K562 (cell line): ENCODE data around the gene ATP5MG. TPM values are rescaled to one million over a fixed set of nuclear protein-coding genes. Genes with fewer than 3 reads are reported as not detected.
A peak's percentile ranks its signal among the peaks of the same experiment; 100 is the strongest.

Experiments used
- CREM ChIP-seq: IDR thresholded peaks from 2 replicates; pipeline ENCODE4 v1.6.1; 2014; ENCODE audit warnings: antibody characterized with exemption, low read depth
- CSDE1 ChIP-seq, 2 experiments: fragments of 450-650 bp; IDR thresholded peaks; 2 replicates each; pipeline ENCODE4 v1.6.1; 2016; ENCODE audit warnings: mild to moderate bottlenecking in 1 of 2
- DACH1 ChIP-seq: fragments of 450-650 bp; IDR thresholded peaks from 2 replicates; pipeline ENCODE4 v1.6.1; 2018; ENCODE audit not compliant: partially characterized antibody
- EGR1 ChIP-seq: fragments of 450-650 bp; conservative IDR thresholded peaks from 2 replicates; pipeline ENCODE4 v1.6.1; 2017; ENCODE audit warnings: mild to moderate bottlenecking
- GTF2E2 ChIP-seq: fragments of 200-800 bp; sonication (Bioruptor generic); IDR thresholded peaks from 2 replicates; pipeline ENCODE4 v1.6.1; 2016; ENCODE audit warnings: missing genetic modification characterization, missing compliant biosample characterization
- KDM5B ChIP-seq: fragments of 200-600 bp; sonication (generic); IDR thresholded peaks from 2 replicates; pipeline ENCODE4 v1.6.1; 2012; ENCODE audit warnings: low read depth, mild to moderate bottlenecking, moderate library complexity, low read length, control low read depth, inconsistent platforms; ENCODE audit not compliant: insufficient replicate concordance
- MBD2 ChIP-seq: sonication (generic); IDR thresholded peaks from 2 replicates; pipeline ENCODE4 v1.6.1; 2016; ENCODE audit warnings: low read depth, borderline replicate concordance
- PHF20 ChIP-seq: fragments of 450-650 bp; IDR thresholded peaks from 2 replicates; pipeline ENCODE4 v1.6.1; 2018; ENCODE audit not compliant: partially characterized antibody
- PHF8 ChIP-seq: fragments of 200-600 bp; sonication (generic); IDR thresholded peaks from 2 replicates; pipeline ENCODE4 v1.6.1; 2012; ENCODE audit warnings: mixed run types, mild to moderate bottlenecking, inconsistent platforms, low read length, moderate library complexity, borderline replicate concordance
- POLR2A ChIP-seq: fragments of 450-650 bp; conservative IDR thresholded peaks from 2 replicates; pipeline ENCODE4 v1.6.1; 2016
- POLR2G ChIP-seq: fragments of 200-400 bp; formaldehyde crosslinking; IDR thresholded peaks from 2 replicates; pipeline ENCODE4 v1.6.1; 2017; ENCODE audit warnings: low read depth, mild to moderate bottlenecking, antibody characterized with exemption, low read length, moderate library complexity
- RBBP5 ChIP-seq: fragments of 200-600 bp; sonication (generic); IDR thresholded peaks from 2 replicates; pipeline ENCODE4 v1.6.1; 2012; ENCODE audit warnings: borderline replicate concordance, mild to moderate bottlenecking, low read length, control low read depth, inconsistent platforms; ENCODE audit not compliant: insufficient read depth, poor library complexity, severe bottlenecking
- SMAD3 ChIP-seq: fragments of 450-650 bp; formaldehyde crosslinking; conservative IDR thresholded peaks from 2 replicates; pipeline ENCODE4 v1.4.0; 2020; ENCODE audit warnings: mild to moderate bottlenecking
- SNIP1 ChIP-seq: fragments of 450-650 bp; IDR thresholded peaks from 2 replicates; pipeline ENCODE4 v1.7.1; 2017; ENCODE audit warnings: low read depth, mild to moderate bottlenecking
- TAF1 ChIP-seq: IDR thresholded peaks from 2 replicates; pipeline ENCODE4 v1.6.1; 2011; ENCODE audit warnings: mild to moderate bottlenecking, low read length, moderate library complexity; ENCODE audit not compliant: insufficient read depth, control insufficient read depth, severe bottlenecking; ENCODE audit errors: extremely low read depth
- ZNF217 ChIP-seq: sonication (generic); formaldehyde crosslinking; IDR thresholded peaks from 2 replicates; pipeline ENCODE4 v1.8.0; 2022; ENCODE audit warnings: mild to moderate bottlenecking, missing genetic modification reagents
- ZNF766 ChIP-seq: fragments of 200-800 bp; sonication (Bioruptor generic); conservative IDR thresholded peaks from 2 replicates; pipeline ENCODE4 v1.6.1; 2016; ENCODE audit warnings: missing genetic modification characterization, missing compliant biosample characterization
- polyA plus RNA-seq, 8 experiments: library from polyadenylated mRNA; depleted of rRNA in 4 of 8; stranded (reverse) in 5 of 8; unstranded in 3 of 8; fragments of >200 nt; fragmentation: Nextera tagmentation in 2 of 8; fragmentation: Illumina TruSeq in 1 of 8; extraction: Ambion mirVana in 2 of 8; extraction: Trizol in 1 of 8; gene quantifications; 2 replicates each; pipeline versions ENCODE4 v1.2.1 to v1.2.3, GENCODE V29; 2011 to 2014; ENCODE audit warnings: inconsistent platforms in 1 of 8, missing spikeins in 1 of 8
- total RNA-seq, 7 experiments: library from RNA; depleted of rRNA in 6 of 7; stranded (reverse); fragments of >200 nt in 6 of 7; fragmentation: Illumina TruSeq in 2 of 7; extraction: Trizol in 2 of 7; gene quantifications; 2 replicates each; pipeline versions ENCODE4 v1.2.1 to v1.2.3, GENCODE V29; 2011 to 2021; ENCODE audit warnings: low replicate concordance in 1 of 7
- TF ChIP-seq, protein P1 (sequence below): fragments of 250-450 bp; sonication (Bioruptor Pico); IDR thresholded peaks from 2 replicates; pipeline ENCODE4 v1.5.0; 2021
- TF ChIP-seq, protein P2 (sequence below): fragments of 250-450 bp; sonication (Bioruptor Pico); IDR thresholded peaks from 2 replicates; pipeline ENCODE4 v1.4.0; 2020; ENCODE audit warnings: mild to moderate bottlenecking
- TF ChIP-seq, protein P3 (sequence below): fragments of 450-650 bp; formaldehyde crosslinking; IDR thresholded peaks from 2 replicates; pipeline ENCODE4 v1.4.0; 2022; ENCODE audit warnings: missing genetic modification characterization
- TF ChIP-seq, protein P4 (sequence below): fragments of 450-650 bp; formaldehyde crosslinking; IDR thresholded peaks from 2 replicates; pipeline ENCODE4 v1.4.0; 2020; ENCODE audit warnings: mild to moderate bottlenecking
- TF ChIP-seq, protein P5 (sequence below), 2 experiments: IDR thresholded peaks; 2 replicates each; pipeline ENCODE4 v1.6.1; 2011; ENCODE audit warnings: borderline replicate concordance in 1 of 2, control low read depth in 1 of 2, low read depth in 1 of 2, low read length in 1 of 2, mild to moderate bottlenecking in 1 of 2, mixed read lengths in 1 of 2, moderate library complexity in 1 of 2; ENCODE audit not compliant: insufficient read depth in 1 of 2, insufficient read length in 1 of 2, poor library complexity in 1 of 2, severe bottlenecking in 1 of 2; ENCODE audit errors: extremely low read depth in 1 of 2

Gene ATP5MG
- total and polyA plus RNA-seq, 9 of the 15 experiments (the other 6 are each of a cell fraction or from before 2014, with no cell fraction given), result 301 to 2,138 (median 434) TPM

DNA sequence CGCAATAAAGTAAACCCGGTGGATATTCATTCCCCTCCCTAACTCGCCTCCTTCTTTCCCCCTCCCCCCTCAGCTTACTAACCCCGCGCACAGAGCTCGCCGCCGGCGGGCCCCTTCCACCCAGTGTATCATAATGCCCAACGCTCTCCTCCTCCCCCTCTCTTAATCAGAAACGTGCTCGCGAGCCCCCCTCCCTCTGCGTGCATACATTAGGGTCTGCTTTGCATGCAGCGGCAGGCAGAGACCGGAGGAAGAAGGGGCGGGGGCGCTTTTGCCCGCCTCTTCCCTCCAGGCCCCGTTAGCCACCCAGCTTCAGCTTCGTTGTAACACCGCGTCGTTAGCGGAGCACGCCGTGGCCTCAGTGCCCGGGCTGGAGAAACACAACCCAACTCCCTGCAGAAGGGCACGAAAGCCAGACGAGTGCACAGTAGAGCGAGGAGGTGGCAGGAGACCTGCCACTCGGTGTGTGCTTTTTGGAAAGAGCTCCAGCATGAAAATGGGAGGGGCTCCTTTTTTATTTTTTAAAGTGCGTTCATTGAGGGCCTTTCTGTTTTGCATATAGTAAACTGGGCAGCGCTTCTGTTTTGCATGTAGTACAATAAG, 34.0 kb downstream of the ATP5MG start (continued):
- TF ChIP-seq CREM (0 out of 2 replicates have a peak, but pooled peaks have one; percentile 56), DACH1 (no peak), PHF20 (no peak), CSDE1 (IDR thresholded peaks at IDR 0.05) (no peak), TAF1 (peak; percentile 32), ZNF766 (CRISPR knock-in tag) (no peak), RBBP5 (peak; percentile 49), POLR2G (peak; percentile 66; the same call in 1 of the 2 replicates), GTF2E2 (tag) (0 out of 2 replicates have a peak, but pooled peaks have one; percentile 14), KDM5B (peak; percentile 25), POLR2A (peak; percentile 73), ZNF217 (CRISPR knock-in tag) (no peak), PHF8 (peak; percentile 57; the same call in 1 of the 2 replicates), MBD2 (0 out of 2 replicates have a peak, but pooled peaks have one; percentile 24), EGR1 (peak; percentile 47), SMAD3 (CRISPR knock-in tag) (no peak), SNIP1 (no peak)
- TF ChIP-seq, protein P1, sequence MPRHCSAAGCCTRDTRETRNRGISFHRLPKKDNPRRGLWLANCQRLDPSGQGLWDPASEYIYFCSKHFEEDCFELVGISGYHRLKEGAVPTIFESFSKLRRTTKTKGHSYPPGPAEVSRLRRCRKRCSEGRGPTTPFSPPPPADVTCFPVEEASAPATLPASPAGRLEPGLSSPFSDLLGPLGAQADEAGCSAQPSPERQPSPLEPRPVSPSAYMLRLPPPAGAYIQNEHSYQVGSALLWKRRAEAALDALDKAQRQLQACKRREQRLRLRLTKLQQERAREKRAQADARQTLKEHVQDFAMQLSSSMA (CRISPR knock-in tag), result 0 out of 2 replicates have a peak, but pooled peaks have one; percentile 50
- TF ChIP-seq, protein P2, sequence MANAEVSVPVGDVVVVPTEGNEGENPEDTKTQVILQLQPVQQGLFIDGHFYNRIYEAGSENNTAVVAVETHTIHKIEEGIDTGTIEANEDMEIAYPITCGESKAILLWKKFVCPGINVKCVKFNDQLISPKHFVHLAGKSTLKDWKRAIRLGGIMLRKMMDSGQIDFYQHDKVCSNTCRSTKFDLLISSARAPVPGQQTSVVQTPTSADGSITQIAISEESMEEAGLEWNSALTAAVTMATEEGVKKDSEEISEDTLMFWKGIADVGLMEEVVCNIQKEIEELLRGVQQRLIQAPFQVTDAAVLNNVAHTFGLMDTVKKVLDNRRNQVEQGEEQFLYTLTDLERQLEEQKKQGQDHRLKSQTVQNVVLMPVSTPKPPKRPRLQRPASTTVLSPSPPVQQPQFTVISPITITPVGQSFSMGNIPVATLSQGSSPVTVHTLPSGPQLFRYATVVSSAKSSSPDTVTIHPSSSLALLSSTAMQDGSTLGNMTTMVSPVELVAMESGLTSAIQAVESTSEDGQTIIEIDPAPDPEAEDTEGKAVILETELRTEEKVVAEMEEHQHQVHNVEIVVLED (CRISPR knock-in tag), result no peak
- TF ChIP-seq, protein P3, sequence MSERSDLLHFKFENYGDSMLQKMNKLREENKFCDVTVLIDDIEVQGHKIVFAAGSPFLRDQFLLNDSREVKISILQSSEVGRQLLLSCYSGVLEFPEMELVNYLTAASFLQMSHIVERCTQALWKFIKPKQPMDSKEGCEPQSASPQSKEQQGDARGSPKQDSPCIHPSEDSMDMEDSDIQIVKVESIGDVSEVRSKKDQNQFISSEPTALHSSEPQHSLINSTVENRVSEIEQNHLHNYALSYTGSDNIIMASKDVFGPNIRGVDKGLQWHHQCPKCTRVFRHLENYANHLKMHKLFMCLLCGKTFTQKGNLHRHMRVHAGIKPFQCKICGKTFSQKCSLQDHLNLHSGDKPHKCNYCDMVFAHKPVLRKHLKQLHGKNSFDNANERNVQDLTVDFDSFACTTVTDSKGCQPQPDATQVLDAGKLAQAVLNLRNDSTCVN (CRISPR knock-in tag), result peak; percentile 32; the same call in 1 of the 2 replicates
- TF ChIP-seq, protein P4, sequence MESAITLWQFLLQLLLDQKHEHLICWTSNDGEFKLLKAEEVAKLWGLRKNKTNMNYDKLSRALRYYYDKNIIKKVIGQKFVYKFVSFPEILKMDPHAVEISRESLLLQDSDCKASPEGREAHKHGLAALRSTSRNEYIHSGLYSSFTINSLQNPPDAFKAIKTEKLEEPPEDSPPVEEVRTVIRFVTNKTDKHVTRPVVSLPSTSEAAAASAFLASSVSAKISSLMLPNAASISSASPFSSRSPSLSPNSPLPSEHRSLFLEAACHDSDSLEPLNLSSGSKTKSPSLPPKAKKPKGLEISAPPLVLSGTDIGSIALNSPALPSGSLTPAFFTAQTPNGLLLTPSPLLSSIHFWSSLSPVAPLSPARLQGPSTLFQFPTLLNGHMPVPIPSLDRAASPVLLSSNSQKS (CRISPR knock-in tag), result no peak
- TF ChIP-seq, protein P5, sequence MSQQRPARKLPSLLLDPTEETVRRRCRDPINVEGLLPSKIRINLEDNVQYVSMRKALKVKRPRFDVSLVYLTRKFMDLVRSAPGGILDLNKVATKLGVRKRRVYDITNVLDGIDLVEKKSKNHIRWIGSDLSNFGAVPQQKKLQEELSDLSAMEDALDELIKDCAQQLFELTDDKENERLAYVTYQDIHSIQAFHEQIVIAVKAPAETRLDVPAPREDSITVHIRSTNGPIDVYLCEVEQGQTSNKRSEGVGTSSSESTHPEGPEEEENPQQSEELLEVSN (IDR thresholded peaks at IDR 0.05; ENCODE audit: borderline replicate concordance in 1 of 2, extremely low read depth in 1 of 2, insufficient read depth in 1 of 2, insufficient read length in 1 of 2, low read depth in 1 of 2, low read length in 1 of 2, poor library complexity in 1 of 2, severe bottlenecking in 1 of 2), result peak; percentile 15 to 73
